A673 (cell line): ENCODE results near the gene KLF3. TPM values are rescaled to one million over a fixed set of nuclear protein-coding genes. Genes with fewer than 3 reads are reported as not detected.

Experiments
- BruUV-seq: library from RNA; stranded (reverse); fragments of 400-500 nt; replicated peaks from 2 replicates; lab custom pipeline; 2021; lab: Mats Ljungman, UMichigan
- CTCF ChIA-PET: fragments of 300-600 bp; sonication (Branson Sonifier 250); formaldehyde crosslinking; loops from one replicate; lab custom pipeline; 2022; ENCODE audit warnings: antibody characterized with exemption; lab: Charles Lee
- POLR2A ChIA-PET: fragments of 300-600 bp; sonication (Branson Sonifier 250); formaldehyde crosslinking; loops from one replicate; lab custom pipeline; 2022; ENCODE audit warnings: antibody characterized with exemption; ENCODE audit not compliant: low non-redundant PET; lab: Charles Lee
- DNase-seq: peaks from one replicate; pipeline ENCODE4 v3.0.0-alpha.2; 2015; ENCODE audit warnings: low spot score
- H3K27ac ChIP-seq: fragments of 200-600 bp; sonication (generic); 2 replicates; pipeline ENCODE4 v1.5.1; 2016; ENCODE audit warnings: mixed run types, low read depth, mild to moderate bottlenecking, mixed read lengths, antibody characterized with exemption, low read length; ENCODE audit not compliant: poor library complexity, severe bottlenecking
- H3K27me3 ChIP-seq: fragments of 200-600 bp; sonication (generic); replicated peaks from 2 replicates; pipeline ENCODE4 v1.6.1; 2017; ENCODE audit warnings: mixed run types, low read depth, mild to moderate bottlenecking, mixed read lengths, antibody characterized with exemption, low read length; ENCODE audit not compliant: insufficient read depth, poor library complexity
- H3K36me3 ChIP-seq: fragments of 200-600 bp; sonication (generic); 2 replicates; pipeline ENCODE4 v1.6.1; 2016; ENCODE audit warnings: mixed run types, mild to moderate bottlenecking, mixed read lengths, antibody characterized with exemption, low read length; ENCODE audit not compliant: insufficient read depth, poor library complexity, severe bottlenecking
- H3K4me1 ChIP-seq: fragments of 200-600 bp; sonication (generic); 2 replicates; pipeline ENCODE4 v1.6.1; 2017; ENCODE audit warnings: mixed run types, mild to moderate bottlenecking, mixed read lengths, antibody characterized with exemption, low read length; ENCODE audit not compliant: insufficient read depth, poor library complexity, severe bottlenecking
- H3K4me3 ChIP-seq: fragments of 200-600 bp; sonication (generic); 2 replicates; pipeline ENCODE4 v1.5.1; 2016; ENCODE audit warnings: low read depth, mixed run types, mild to moderate bottlenecking, mixed read lengths, low read length; ENCODE audit not compliant: poor library complexity, severe bottlenecking
- H3K9me3 ChIP-seq: fragments of 200-600 bp; sonication (generic); 2 replicates; pipeline ENCODE4 v1.6.1; 2016; ENCODE audit warnings: mixed run types, low read depth, mild to moderate bottlenecking, mixed read lengths, antibody characterized with exemption, low read length; ENCODE audit not compliant: poor library complexity, severe bottlenecking
- EZH2 ChIP-seq: fragments of 200-600 bp; sonication (generic); IDR thresholded peaks from 2 replicates; pipeline ENCODE4 v1.6.1; 2017; ENCODE audit warnings: borderline replicate concordance, low read depth, mild to moderate bottlenecking, mixed read lengths, antibody characterized with exemption, low read length; ENCODE audit not compliant: poor library complexity, severe bottlenecking
- intact Hi-C: fragments of 100-400 bp; cut with micrococcal nuclease; formaldehyde crosslinking; loops from one replicate; pipeline ENCODE4 v1.10.0; 2022; ENCODE audit not compliant: unreplicated experiment
- total RNA-seq: library from RNA; stranded (reverse); gene quantifications from 2 replicates; pipeline ENCODE4 v1.2.3, GENCODE V29; 2021
- TF ChIP-seq, protein P1 (sequence below): fragments of 300-800, 200-600 bp; sonication (generic); conservative IDR thresholded peaks from 2 replicates; pipeline ENCODE4 v1.5.1; 2017; ENCODE audit warnings: low read depth, mild to moderate bottlenecking, antibody characterized with exemption, low read length, moderate library complexity, mixed read lengths

KLF3 gene
- total RNA-seq, 1 experiment from 2014 or later = 36.1 TPM

GRCh38 chr4:38676986-38677385, 13.0 kb downstream of the KLF3 start:
- TF ChIP-seq, protein P1, sequence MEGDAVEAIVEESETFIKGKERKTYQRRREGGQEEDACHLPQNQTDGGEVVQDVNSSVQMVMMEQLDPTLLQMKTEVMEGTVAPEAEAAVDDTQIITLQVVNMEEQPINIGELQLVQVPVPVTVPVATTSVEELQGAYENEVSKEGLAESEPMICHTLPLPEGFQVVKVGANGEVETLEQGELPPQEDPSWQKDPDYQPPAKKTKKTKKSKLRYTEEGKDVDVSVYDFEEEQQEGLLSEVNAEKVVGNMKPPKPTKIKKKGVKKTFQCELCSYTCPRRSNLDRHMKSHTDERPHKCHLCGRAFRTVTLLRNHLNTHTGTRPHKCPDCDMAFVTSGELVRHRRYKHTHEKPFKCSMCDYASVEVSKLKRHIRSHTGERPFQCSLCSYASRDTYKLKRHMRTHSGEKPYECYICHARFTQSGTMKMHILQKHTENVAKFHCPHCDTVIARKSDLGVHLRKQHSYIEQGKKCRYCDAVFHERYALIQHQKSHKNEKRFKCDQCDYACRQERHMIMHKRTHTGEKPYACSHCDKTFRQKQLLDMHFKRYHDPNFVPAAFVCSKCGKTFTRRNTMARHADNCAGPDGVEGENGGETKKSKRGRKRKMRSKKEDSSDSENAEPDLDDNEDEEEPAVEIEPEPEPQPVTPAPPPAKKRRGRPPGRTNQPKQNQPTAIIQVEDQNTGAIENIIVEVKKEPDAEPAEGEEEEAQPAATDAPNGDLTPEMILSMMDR = no peak
- TF ChIP-seq EZH2 = no peak
- Histone ChIP-seq H3K9me3 (no peaks in the 10 kb centered on the region), H3K4me3 (no peak overlapping the region), H3K36me3 (peaks cover 11% of the 10 kb centered on the region), H3K27me3 (no peaks in the 10 kb centered on the region), H3K4me1 (peaks cover 60% of the 10 kb centered on the region), H3K27ac (no peak overlapping the region)
- CTCF ChIA-PET = interaction anchor here (0.7 kb wide), 1 partner anchor 473 kb away, joined by 6 read pairs; no protein-coding TSS in a partner anchor
- BruUV-seq = no TSS peak
- intact Hi-C loops = loop anchor here (5.0 kb wide), 1 partner anchor 615 kb away; no protein-coding TSS in a partner anchor
- no peak for DNase-seq
- POLR2A ChIA-PET = interaction anchor here (0.6 kb wide), 1 partner anchor 1857 kb away, joined by 5 read pairs; no protein-coding TSS in a partner anchor

GRCh38 chr4:38677441-38677840, 13.4 kb downstream of the KLF3 start:
- Histone ChIP-seq H3K4me1 (peaks cover 57% of the 10 kb centered on the region), H3K27ac (no peak overlapping the region), H3K9me3 (no peaks in the 10 kb centered on the region), H3K36me3 (peaks cover 16% of the 10 kb centered on the region), H3K4me3 (no peak overlapping the region), H3K27me3 (no peaks in the 10 kb centered on the region)
- CTCF ChIA-PET = no interaction called here
- POLR2A ChIA-PET = interaction anchor here (0.6 kb wide), 2 partner anchors 64 to 1856 kb away, joined by 3 to 5 read pairs; no protein-coding TSS in a partner anchor
- TF ChIP-seq, protein P1 = no peak
- no peak for TF ChIP-seq EZH2
- intact Hi-C loops = loop anchor here (5.0 kb wide), 1 partner anchor 615 kb away; no protein-coding TSS in a partner anchor
- no TSS peak for BruUV-seq
- DNase-seq = no peak

GRCh38 chr4:38678078-38678477, 14.1 kb downstream of the KLF3 start:
- intact Hi-C loops = loop anchor here (5.0 kb wide), 1 partner anchor 616 kb away; no protein-coding TSS in a partner anchor
- H3K4me1 ChIP-seq = peaks cover 57% of the 10 kb centered on the region

More at GRCh38 chr4:38678078-38678477, 14.1 kb downstream of the KLF3 start:
- POLR2A ChIA-PET = interaction anchor here (0.6 kb wide), 1 partner anchor 65 kb away, joined by 3 read pairs; no protein-coding TSS in a partner anchor
- CTCF ChIA-PET = no interaction called here
- Histone ChIP-seq H3K9me3 (no peaks in the 10 kb centered on the region), H3K27me3 (no peaks in the 10 kb centered on the region), H3K27ac (no peak overlapping the region), H3K36me3 (peaks cover 17% of the 10 kb centered on the region), H3K4me3 (no peak overlapping the region)
- no peak for TF ChIP-seq EZH2
- TF ChIP-seq, protein P1 = no peak
- no peak for DNase-seq
- no TSS peak for BruUV-seq
